GM12878 (cell line): Measurements from ENCODE around the gene INHBE. TPM values are rescaled to one million over a fixed set of nuclear protein-coding genes. Genes with fewer than 3 reads are reported as not detected.
A peak's percentile ranks its signal among the peaks of the same experiment; 100 is the strongest.

Source experiments
- ASH2L ChIP-seq: fragments of 300-600, 200-600 bp; sonication (generic); IDR thresholded peaks from 2 replicates; pipeline ENCODE4 v1.6.1; 2017; ENCODE audit warnings: low read depth, mild to moderate bottlenecking, borderline replicate concordance
- BACH1 ChIP-seq: fragments of 450-650 bp; IDR thresholded peaks from 2 replicates; pipeline ENCODE4 v1.6.1; 2017; ENCODE audit warnings: mild to moderate bottlenecking, borderline replicate concordance
- BMI1 ChIP-seq: fragments of 450-650 bp; IDR thresholded peaks from 2 replicates; pipeline ENCODE4 v1.6.1; 2016; ENCODE audit warnings: mild to moderate bottlenecking, moderate library complexity, borderline replicate concordance
- CHD1 ChIP-seq: IDR thresholded peaks from 2 replicates; pipeline ENCODE4 v1.6.1; 2012; ENCODE audit warnings: low read depth, low read length, improper control_type of control experiment
- EGR1 ChIP-seq, 2 experiments: IDR thresholded peaks; 1 replicate in 1 of 2; 2 replicates in 1 of 2; pipeline ENCODE4 v1.6.1; 2011 to 2012; ENCODE audit warnings: low read depth in 2 of 2, low read length in 2 of 2, borderline replicate concordance in 1 of 2, mild to moderate bottlenecking in 1 of 2, moderate library complexity in 1 of 2
- HDAC2 ChIP-seq: fragments of 200-600 bp; sonication (generic); IDR thresholded peaks from 2 replicates; pipeline ENCODE4 v1.6.1; 2017
- KAT2A ChIP-seq: conservative IDR thresholded peaks from 2 replicates; pipeline ENCODE4 v1.6.1; 2011; ENCODE audit warnings: low read depth, low read length; ENCODE audit not compliant: control insufficient read depth
- MAX ChIP-seq: IDR thresholded peaks from 2 replicates; pipeline ENCODE4 v1.6.1; 2012; ENCODE audit warnings: low read depth, low read length, improper control_type of control experiment
- MEF2A ChIP-seq: IDR thresholded peaks from 2 replicates; pipeline ENCODE4 v1.6.1; 2011; ENCODE audit warnings: low read depth, mild to moderate bottlenecking, low read length, moderate library complexity; ENCODE audit not compliant: insufficient read depth
- NFXL1 ChIP-seq: fragments of 450-650 bp; IDR thresholded peaks from 2 replicates; pipeline ENCODE4 v1.6.1; 2017; ENCODE audit warnings: antibody characterized with exemption, mild to moderate bottlenecking, borderline replicate concordance
- PRDM15 ChIP-seq: fragments of 450-650 bp; formaldehyde crosslinking; IDR thresholded peaks from 2 replicates; pipeline ENCODE4 v1.4.0; 2020; ENCODE audit warnings: mild to moderate bottlenecking, moderate library complexity
- RBBP5 ChIP-seq: fragments of 200-600 bp; sonication (generic); conservative IDR thresholded peaks from 2 replicates; pipeline ENCODE4 v1.6.1; 2016
- RCOR1 ChIP-seq: conservative IDR thresholded peaks from 2 replicates; pipeline ENCODE4 v1.6.1; 2012; ENCODE audit warnings: low read depth, low read length, improper control_type of control experiment
- SREBF1 ChIP-seq: IDR thresholded peaks from 2 replicates; pipeline ENCODE4 v1.6.1; 2012; ENCODE audit warnings: mild to moderate bottlenecking, low read length
- ZBTB11 ChIP-seq: fragments of 450-650 bp; formaldehyde crosslinking; IDR thresholded peaks from 2 replicates; pipeline ENCODE4 v1.5.0; 2022; ENCODE audit warnings: mild to moderate bottlenecking, missing genetic modification characterization
- ZNF24 ChIP-seq: fragments of 450-650 bp; IDR thresholded peaks from 2 replicates; pipeline ENCODE4 v1.6.1; 2017; ENCODE audit warnings: antibody characterized with exemption, mild to moderate bottlenecking
- ZNF592 ChIP-seq: fragments of 450-650 bp; IDR thresholded peaks from 2 replicates; pipeline ENCODE4 v1.6.1; 2017; ENCODE audit warnings: mild to moderate bottlenecking, moderate library complexity
- ZNF622 ChIP-seq: fragments of 450-650 bp; IDR thresholded peaks from 2 replicates; pipeline ENCODE4 v1.6.1; 2017; ENCODE audit warnings: mild to moderate bottlenecking, inconsistent platforms
- polyA plus RNA-seq, 11 experiments: library from polyadenylated mRNA; depleted of rRNA in 4 of 11; unstranded in 6 of 11; stranded (reverse) in 5 of 11; fragments of >200 nt; fragmentation: Nextera tagmentation in 4 of 11; fragmentation: Illumina TruSeq in 1 of 11; extraction: Ambion mirVana in 4 of 11; extraction: Trizol in 1 of 11; gene quantifications; 1 replicate in 1 of 11; 2 replicates in 10 of 11; pipeline versions ENCODE4 v1.2.1 to v1.2.3, GENCODE V29; 2011 to 2016; ENCODE audit warnings: inconsistent platforms in 2 of 11, missing spikeins in 2 of 11, low read depth in 1 of 11
- total RNA-seq, 4 experiments: library from RNA; depleted of rRNA in 3 of 4; stranded (reverse); fragments of >200 nt in 3 of 4; fragmentation: Illumina TruSeq in 1 of 4; extraction: Trizol in 1 of 4; gene quantifications; 2 replicates each; pipeline versions ENCODE4 v1.2.1 to v1.2.3, GENCODE V29; 2013 to 2021

INHBE gene
- total and polyA plus RNA-seq, 10 of the 15 experiments (the other 5 are each of a cell fraction or from before 2014, with no cell fraction given) = 0.09 to 2.5 (median 0.37) TPM

GRCh38 chr12:57430112-57430930, 24.8 kb upstream of the INHBE start (continued):
- TF ChIP-seq CHD1 = no peak
- no peak for TF ChIP-seq RBBP5
- TF ChIP-seq NFXL1 = no peak
- peak; percentile 40; the same call in 1 of the 2 replicates for TF ChIP-seq BACH1
- no peak for TF ChIP-seq MAX
- TF ChIP-seq SREBF1 = no peak
- no peak for TF ChIP-seq HDAC2
- no peak for TF ChIP-seq ZNF24
- TF ChIP-seq ZNF592 = no peak
- TF ChIP-seq ZNF622 = no peak
- TF ChIP-seq ZBTB11 = no peak
- no peak for TF ChIP-seq KAT2A
- TF ChIP-seq PRDM15 (CRISPR knock-in tag) = no peak
- 0 out of 2 replicates have a peak, but pooled peaks have one; percentile 7 for TF ChIP-seq MEF2A
- TF ChIP-seq EGR1 (IDR thresholded peaks at IDR 0.05; ENCODE audit: borderline replicate concordance in 1 of 2, low read depth in 2 of 2, low read length in 2 of 2) = peak in 1 of 2 experiments; percentile 69; a peak in 2 of 3 replicates
- TF ChIP-seq BMI1 = no peak
- TF ChIP-seq RCOR1 = no peak
- no peak for TF ChIP-seq ASH2L
